Activated T-cell treated with anti-CD3 and anti-CD28 coated beads, Interleukin-2, amount 50 U/mL, for 4 hours (primary cell): Measurements from ENCODE around the gene ATP10B. TPM values are rescaled to one million over a fixed set of nuclear protein-coding genes. Genes with fewer than 3 reads are reported as not detected.
"Not testable (repeated sequence)": the region's sequence is repeated elsewhere in the genome, so short reads cannot be mapped to it uniquely, and the experiment has no call there.

ENCODE experiments used
- ATAC-seq, 2 donors: fragments of 200-7000 bp; cut with Tn5 transposase; one replicate each; pipeline ENCODE4 v1.10.0; 2021
- DNase-seq: peaks from one replicate; pipeline ENCODE4 v3.0.0-alpha.2; 2020
- H3K27me3 Mint-ChIP-seq: one replicate; pipeline ENCODE4 v1.8.0; 2021; ENCODE audit warnings: low read depth, mixed read lengths
- H3K36me3 Mint-ChIP-seq: one replicate; pipeline ENCODE4 v1.8.0; 2022; ENCODE audit warnings: mixed read lengths; ENCODE audit not compliant: insufficient read depth
- H3K4me1 Mint-ChIP-seq: one replicate; pipeline ENCODE4 v1.8.0; 2021; ENCODE audit warnings: low read depth, mixed read lengths
- H3K4me3 Mint-ChIP-seq: one replicate; pipeline ENCODE4 v1.8.0; 2021; ENCODE audit warnings: mild to moderate bottlenecking, moderate library complexity, mixed read lengths
- H3K9me3 Mint-ChIP-seq: one replicate; pipeline ENCODE4 v1.8.0; 2021; ENCODE audit warnings: mixed read lengths
- total RNA-seq, 3 donors: library from RNA; stranded (reverse); gene quantifications; one replicate each; pipeline ENCODE4 v1.2.1, GENCODE V29; 2021

ATP10B gene
- total RNA-seq, 3 donors from 2014 or later: 0.05 to 0.15 (median 0.08) TPM

DNA sequence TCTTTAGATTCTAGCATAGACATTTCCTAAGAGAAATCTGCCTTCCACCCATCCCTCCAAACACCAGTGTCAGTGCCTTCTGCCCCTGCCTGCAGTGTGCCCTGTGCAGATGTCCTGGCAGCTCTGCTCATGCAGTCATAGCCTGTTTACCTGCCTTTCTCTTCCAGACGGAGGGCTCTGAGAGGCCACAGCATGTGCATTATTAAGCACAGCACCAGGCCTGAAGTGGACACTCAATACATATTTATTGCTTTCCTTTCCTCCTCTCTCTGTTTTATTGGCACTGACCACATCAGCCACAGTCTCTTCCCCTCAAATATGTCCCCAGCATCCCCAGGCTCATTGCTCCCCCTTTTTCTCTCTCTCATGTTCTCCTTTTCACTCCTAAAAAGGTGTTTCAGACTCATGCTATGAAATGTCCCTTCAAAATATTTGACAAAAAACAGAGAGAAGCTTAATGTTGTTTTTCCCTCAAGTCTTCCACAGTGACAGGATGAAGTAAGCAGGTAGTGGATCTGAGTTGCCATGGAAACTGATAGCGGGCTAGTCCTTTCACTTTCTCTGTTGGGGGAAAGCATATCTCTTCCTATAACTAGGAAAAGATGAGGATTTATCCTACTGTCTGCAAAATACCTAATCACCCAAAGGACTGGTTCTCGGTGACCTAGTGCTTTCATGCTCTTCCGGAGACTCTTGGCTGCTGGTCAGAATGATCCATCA lies 100.9 kb downstream of the ATP10B start:
- H3K4me3 Mint-ChIP-seq: no peak overlapping the region
- H3K36me3 Mint-ChIP-seq: no peaks in the 10 kb centered on the region
- DNase-seq (no peak), ATAC-seq (no peak)
- peaks cover under 1% of the 10 kb centered on the region for H3K9me3 Mint-ChIP-seq
- peaks cover 2% of the 10 kb centered on the region for H3K27me3 Mint-ChIP-seq
- H3K4me1 Mint-ChIP-seq: no peaks in the 10 kb centered on the region

DNA sequence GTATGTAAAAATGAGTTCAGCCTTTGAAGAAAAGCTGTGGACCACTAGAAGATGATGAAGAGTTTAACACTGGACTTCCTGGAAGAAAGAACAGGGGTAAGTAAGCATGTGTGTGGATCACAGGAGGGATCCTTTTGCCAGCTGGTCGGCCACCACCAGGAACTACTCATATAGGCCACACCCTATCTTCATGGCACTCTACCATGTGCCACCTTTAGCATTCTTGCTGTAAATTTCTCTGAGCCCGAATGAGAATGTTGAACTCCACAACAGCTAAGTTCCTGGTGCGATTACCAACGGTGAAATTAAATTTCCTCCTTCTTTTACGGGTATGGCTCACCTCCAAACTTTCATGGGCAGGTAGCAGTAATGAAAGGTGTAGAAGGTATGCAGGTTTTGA lies 102.3 kb downstream of the ATP10B start:
- no peaks in the 10 kb centered on the region for H3K9me3 Mint-ChIP-seq
- no peaks in the 10 kb centered on the region for H3K4me1 Mint-ChIP-seq
- no peaks in the 10 kb centered on the region for H3K36me3 Mint-ChIP-seq
- no peak overlapping the region for H3K4me3 Mint-ChIP-seq
- no peak for DNase-seq
- no peak for ATAC-seq
- H3K27me3 Mint-ChIP-seq: peaks cover 4% of the 10 kb centered on the region

DNA sequence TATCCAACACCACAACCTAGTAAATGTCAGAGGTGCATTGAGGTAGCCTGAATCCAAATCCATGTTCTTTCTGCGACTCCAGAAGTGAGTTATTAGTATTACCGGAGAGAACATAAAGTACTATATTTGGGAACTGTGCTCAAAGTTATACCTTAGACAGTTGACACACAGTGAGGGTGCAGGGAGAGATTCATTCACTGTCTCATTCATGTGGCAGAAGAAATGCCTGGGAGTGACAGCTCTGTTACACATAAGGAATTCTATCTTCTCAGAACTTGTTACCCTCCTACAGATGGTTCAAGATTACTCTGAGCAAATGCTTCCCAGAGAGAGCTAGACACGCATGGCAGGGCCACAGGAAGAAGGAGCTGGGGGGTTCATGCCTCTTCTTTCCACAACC lies 103.0 kb downstream of the ATP10B start:
- Mint-ChIP-seq H3K36me3 (no peaks in the 10 kb centered on the region), H3K27me3 (peaks cover 6% of the 10 kb centered on the region), H3K9me3 (no peaks in the 10 kb centered on the region), H3K4me3 (no peak overlapping the region), H3K4me1 (no peaks in the 10 kb centered on the region)
- ATAC-seq: no peak
- DNase-seq: no peak

DNA sequence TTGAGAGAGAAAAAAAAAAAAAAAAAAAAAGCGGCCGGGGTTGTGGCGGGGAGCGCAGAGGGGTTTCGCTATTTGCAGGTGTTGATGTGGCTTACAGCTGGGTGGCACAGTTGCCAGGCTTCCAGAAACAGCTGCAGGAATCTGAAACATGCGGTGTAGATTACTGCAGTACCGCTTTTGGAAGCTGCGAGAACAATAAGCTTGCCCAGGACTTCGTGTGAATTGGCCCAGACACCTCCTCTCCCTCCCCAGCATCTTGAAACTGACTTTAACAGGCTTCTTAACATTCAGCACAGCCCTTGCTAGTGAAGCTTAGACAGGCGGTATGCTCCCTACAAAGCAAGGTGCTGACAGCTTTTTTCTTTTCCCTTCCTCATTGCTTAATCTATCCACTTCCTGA lies 104.0 kb downstream of the ATP10B start:
- Mint-ChIP-seq H3K27me3 (peaks cover 6% of the 10 kb centered on the region), H3K4me1 (no peaks in the 10 kb centered on the region), H3K9me3 (no peaks in the 10 kb centered on the region), H3K4me3 (no peak overlapping the region), H3K36me3 (no peaks in the 10 kb centered on the region)
- DNase-seq (no peak), ATAC-seq (no peak)

DNA sequence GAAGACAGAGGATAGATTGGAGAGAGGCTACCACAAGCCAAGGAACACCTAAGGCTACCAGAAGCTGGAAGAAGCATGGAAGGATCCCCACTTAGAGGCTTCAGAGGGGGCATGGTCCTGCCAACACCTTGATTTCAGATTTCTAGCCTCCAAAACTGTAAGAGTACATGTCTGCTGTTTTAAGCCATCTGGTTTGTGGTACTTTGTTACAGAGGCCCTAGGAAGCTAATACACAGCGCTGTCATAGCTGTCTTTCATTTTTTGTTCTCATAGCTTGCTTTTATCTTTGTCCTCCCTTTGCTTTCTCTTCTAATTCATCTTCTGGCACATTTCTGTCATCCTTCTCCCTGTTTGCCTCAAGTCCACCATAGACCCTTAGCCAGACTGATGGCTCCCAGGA lies 104.5 kb downstream of the ATP10B start:
- H3K4me1 Mint-ChIP-seq: no peaks in the 10 kb centered on the region
- ATAC-seq: no peak
- H3K4me3 Mint-ChIP-seq: no peak overlapping the region
- H3K36me3 Mint-ChIP-seq: no peaks in the 10 kb centered on the region
- H3K27me3 Mint-ChIP-seq: peaks cover 7% of the 10 kb centered on the region
- no peaks in the 10 kb centered on the region for H3K9me3 Mint-ChIP-seq
- DNase-seq: no peak

DNA sequence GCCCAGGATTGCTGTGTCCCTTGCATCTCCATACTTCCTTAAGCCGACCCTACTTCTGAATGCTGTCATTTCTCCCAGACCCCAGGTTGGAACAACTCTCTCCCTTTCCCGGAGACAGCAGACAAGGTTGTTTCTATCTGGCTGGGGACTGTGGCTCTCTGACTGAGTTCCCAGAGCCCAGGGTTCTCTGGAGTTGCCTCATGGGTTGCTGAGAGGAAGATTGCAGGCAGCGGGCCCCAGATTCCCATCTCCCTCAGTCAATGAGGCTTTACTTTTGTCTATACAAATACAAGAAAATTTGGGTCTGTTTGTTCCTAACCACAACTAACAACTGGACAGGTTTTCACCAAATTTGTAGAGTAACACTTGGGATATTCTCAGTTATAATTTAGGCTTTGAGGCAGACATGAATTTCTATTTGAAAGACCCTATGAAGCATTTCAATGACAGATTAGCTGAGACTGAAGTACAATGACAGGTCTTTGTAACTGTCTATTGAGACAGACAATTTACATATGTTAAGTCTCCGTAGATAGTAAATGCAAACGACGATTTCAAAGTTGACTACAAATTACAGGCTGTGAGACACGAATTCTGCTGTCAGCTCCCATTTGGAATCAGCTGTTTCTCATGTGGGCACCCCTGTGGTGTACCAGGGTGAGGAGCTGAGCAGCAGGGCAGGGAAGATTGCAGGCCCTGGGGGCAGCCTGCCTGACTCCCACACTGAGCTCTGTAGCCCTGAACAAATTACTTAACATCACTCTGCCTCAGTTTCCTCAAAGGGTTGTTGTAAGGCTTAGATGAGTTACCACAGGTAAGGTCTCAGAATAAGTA lies 107.5 kb downstream of the ATP10B start:
- DNase-seq (no peak), ATAC-seq (no peak)
- Mint-ChIP-seq H3K4me1 (no peaks in the 10 kb centered on the region), H3K36me3 (no peaks in the 10 kb centered on the region), H3K4me3 (no peak overlapping the region), H3K9me3 (no peaks in the 10 kb centered on the region), H3K27me3 (peaks cover 7% of the 10 kb centered on the region)

DNA sequence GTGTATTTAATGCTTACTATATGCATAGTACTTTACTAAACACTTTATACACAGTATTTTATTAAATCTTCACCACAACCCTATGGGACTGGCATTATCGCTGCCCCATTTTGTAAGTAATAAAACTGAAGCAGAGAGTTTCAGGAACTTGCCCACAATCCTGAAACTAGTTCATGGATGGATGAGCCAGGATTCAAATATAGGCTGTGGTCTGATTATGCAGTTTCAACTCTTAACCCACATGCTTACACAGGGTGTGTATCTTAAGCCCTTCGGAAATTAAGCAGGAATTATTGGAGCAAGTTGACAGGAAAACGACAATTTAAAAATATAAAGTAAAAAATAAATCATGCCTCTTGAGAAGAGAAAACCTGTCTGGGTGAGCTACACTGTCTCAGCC lies 109.0 kb downstream of the ATP10B start:
- H3K4me1 Mint-ChIP-seq: no peaks in the 10 kb centered on the region
- H3K36me3 Mint-ChIP-seq: no peaks in the 10 kb centered on the region
- no peak for DNase-seq
- no peak for ATAC-seq
- H3K9me3 Mint-ChIP-seq: no peaks in the 10 kb centered on the region
- no peak overlapping the region for H3K4me3 Mint-ChIP-seq
- H3K27me3 Mint-ChIP-seq: peaks cover 7% of the 10 kb centered on the region

DNA sequence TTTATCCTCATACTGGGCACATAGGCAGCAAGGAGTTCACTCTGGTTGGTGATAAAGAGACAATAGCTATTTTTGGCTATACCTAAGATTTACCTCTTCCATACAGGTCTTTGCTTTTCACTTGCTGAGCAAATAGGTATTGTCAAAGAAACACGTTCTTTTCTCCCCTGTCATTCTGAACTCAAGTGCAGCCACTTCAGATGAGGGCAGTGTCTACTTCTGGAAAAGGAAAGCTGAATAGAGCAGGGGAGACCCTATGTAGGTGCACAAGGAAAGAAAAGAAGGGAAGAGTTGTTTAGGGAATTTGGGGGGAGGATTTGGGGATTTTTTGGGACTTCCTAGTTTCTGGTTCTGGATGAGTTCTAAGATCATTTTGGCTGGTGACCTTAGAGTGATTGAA lies 109.6 kb downstream of the ATP10B start:
- H3K27me3 Mint-ChIP-seq: peaks cover 7% of the 10 kb centered on the region
- H3K9me3 Mint-ChIP-seq: no peaks in the 10 kb centered on the region
- H3K36me3 Mint-ChIP-seq: no peaks in the 10 kb centered on the region
- DNase-seq (no peak), ATAC-seq (no peak)
- H3K4me1 Mint-ChIP-seq: no peaks in the 10 kb centered on the region
- H3K4me3 Mint-ChIP-seq: no peak overlapping the region

DNA sequence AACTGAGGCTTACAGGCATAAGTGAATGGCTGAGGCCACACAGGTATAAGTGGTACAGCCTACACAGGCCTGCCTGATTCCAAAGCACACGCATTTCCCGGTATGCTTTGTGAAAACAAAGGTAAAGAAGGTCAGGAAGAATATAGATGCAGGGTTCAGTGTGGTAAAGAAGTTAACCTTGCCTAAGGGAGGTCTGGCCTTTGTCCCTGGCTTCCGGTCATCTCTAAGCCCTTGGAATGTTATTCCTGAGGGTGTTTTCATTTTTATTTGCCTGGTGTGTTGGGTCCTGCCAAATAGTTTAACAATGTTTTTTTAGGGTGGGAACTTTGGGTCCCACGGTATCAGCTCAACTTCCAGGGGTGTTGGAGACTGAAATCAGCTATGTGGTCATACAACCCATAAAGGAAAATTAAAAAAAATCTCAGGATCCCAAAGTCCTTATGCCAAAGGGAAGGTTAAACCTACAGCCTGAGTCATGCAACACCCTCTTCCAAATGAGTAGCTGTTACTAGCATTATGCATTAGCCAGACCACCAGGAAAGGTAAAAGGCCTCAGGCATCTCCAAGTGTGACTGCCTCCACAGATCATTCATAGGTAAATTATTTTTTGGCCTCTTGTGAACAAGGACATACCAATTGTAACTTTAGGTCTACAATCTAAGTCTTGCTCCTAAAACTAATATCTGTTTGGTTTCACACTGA lies 124.6 kb downstream of the ATP10B start:
- H3K4me1 Mint-ChIP-seq: no peaks in the 10 kb centered on the region
- DNase-seq: no peak
- H3K36me3 Mint-ChIP-seq: no peaks in the 10 kb centered on the region
- H3K27me3 Mint-ChIP-seq: no peaks in the 10 kb centered on the region
- no peaks in the 10 kb centered on the region for H3K9me3 Mint-ChIP-seq
- no peak for ATAC-seq
- no peak overlapping the region for H3K4me3 Mint-ChIP-seq

DNA sequence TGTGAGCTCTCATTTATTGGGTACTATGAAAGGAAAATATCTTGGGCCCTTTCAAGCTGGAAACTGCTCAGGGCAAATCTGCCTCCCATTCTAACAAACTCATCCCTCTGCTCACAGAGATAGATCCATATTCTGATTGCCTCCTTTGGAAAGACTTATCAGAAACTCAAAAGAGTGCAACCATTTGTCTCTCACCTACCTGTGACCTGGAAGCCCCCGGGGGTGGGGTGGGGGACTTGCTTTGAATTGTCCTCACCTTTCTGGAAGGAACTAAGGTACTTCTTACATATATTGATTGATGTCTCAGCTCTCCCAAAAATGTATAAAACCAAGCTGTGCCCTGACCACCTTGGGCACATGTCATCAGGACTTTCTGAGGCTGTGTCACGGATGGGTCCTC lies 125.3 kb downstream of the ATP10B start:
- DNase-seq (no peak), ATAC-seq (no peak)
- H3K36me3 Mint-ChIP-seq: no peaks in the 10 kb centered on the region
- no peaks in the 10 kb centered on the region for H3K27me3 Mint-ChIP-seq
- H3K4me3 Mint-ChIP-seq: no peak overlapping the region
- no peaks in the 10 kb centered on the region for H3K4me1 Mint-ChIP-seq
- H3K9me3 Mint-ChIP-seq: no peaks in the 10 kb centered on the region

DNA sequence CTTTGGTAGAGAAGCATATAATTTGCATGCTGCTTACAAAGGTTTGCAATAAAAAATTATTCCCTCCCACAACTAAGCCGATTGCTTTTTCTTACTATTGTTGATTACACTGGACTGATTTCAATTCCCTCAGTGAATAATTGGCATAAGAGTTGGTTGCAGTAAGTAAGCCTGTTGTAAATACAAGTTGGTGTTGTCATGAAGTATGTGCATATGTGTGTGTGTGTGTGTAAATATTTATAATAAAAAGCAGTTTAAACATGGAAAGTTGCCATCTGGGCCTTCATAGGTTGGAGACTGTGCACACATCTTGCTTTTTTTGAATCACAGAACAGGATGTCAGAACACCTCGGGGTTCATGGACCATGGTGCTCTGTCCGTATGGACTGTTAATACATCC lies 131.2 kb downstream of the ATP10B start:
- ATAC-seq (no peak), DNase-seq (no peak)
- H3K27me3 Mint-ChIP-seq: no peaks in the 10 kb centered on the region
- no peaks in the 10 kb centered on the region for H3K36me3 Mint-ChIP-seq
- no peaks in the 10 kb centered on the region for H3K9me3 Mint-ChIP-seq
- no peaks in the 10 kb centered on the region for H3K4me1 Mint-ChIP-seq
- H3K4me3 Mint-ChIP-seq: no peak overlapping the region

DNA sequence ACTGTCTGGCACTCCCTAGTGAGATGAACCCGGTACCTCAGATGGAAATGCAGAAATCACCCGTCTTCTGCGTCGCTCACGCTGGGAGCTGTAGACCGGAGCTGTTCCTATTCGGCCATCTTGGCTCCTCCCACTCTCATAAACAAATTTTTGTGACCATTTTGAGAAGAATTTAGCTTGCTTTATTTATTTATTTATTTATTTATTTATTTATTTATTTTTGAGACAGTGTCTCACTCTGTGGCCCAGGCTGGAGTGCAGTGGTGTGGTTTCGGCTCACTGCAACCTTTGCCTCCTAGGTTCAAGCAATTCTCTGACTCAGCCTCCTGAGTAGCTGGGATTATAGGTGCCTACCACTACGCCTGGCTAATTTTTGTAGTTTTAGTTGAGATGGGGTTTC lies 136.5 kb downstream of the ATP10B start:
- not testable (repeated sequence) for ATAC-seq, H3K36me3 Mint-ChIP-seq, H3K4me3 Mint-ChIP-seq, H3K27me3 Mint-ChIP-seq, H3K9me3 Mint-ChIP-seq, H3K4me1 Mint-ChIP-seq, DNase-seq

DNA sequence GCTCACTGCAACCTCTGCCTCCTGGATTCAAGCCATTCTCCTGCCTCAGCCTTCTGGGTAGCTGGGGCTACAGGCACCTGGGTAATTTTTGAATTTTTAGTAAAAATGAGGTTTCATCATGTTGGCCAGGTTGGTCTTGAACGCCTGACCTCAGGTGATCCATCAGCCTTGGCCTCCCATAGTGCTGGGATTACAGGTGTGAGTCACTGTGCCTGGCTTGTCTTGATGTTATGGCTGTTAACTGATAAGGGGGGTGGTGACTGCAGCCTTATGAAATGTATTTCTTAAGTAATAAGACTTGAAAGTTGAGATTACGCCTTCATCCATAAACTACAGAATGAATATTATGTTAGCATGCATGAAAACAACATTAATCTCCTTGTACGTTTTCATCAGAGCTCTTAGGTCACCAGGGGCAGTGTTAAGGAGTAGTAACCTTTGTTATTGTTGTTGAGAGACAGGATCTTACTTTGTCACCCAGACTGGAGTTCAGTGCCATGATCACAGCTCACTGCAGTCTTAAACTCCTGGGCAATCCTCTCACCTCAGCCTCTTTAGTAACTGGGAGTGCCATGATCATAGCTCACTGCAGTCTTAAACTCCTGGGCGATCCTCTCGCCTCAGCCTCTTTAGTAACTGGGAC lies 148.3 kb downstream of the ATP10B start:
- no peaks in the 10 kb centered on the region for H3K36me3 Mint-ChIP-seq
- ATAC-seq: no peak
- no peak overlapping the region for H3K4me3 Mint-ChIP-seq

DNA sequence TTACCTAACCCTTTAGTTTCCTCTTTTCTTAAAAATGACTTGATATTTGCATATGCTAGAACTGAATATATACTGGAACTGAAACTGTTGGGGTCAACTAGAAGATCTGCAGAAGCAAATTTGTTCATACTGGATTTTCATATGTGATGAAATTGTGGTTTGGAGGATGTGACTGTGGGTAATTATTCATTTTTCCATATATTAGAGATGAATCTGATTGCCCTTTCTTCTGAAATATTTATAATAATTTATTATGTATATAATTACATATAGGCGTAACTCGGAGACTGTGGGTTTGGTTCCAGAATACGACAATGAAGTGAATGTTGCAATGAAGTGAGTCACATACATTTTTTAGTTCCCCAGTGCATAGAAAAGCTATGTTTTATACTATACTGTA lies 149.1 kb downstream of the ATP10B start:
- H3K4me1 Mint-ChIP-seq: no peaks in the 10 kb centered on the region
- DNase-seq (no peak), ATAC-seq (no peak)
- no peak overlapping the region for H3K4me3 Mint-ChIP-seq
- H3K27me3 Mint-ChIP-seq: no peaks in the 10 kb centered on the region
- no peaks in the 10 kb centered on the region for H3K36me3 Mint-ChIP-seq
- H3K9me3 Mint-ChIP-seq: no peaks in the 10 kb centered on the region

More for the DNA sequence above, 148.3 kb downstream of the ATP10B start:
- no peaks in the 10 kb centered on the region for H3K9me3 Mint-ChIP-seq
- no peaks in the 10 kb centered on the region for H3K27me3 Mint-ChIP-seq
- no peak for DNase-seq
- no peaks in the 10 kb centered on the region for H3K4me1 Mint-ChIP-seq
